LNCAP (cell line): Measurements from ENCODE around the gene INHBC.

Experiments
- TF ChIP-seq, protein P1 (sequence below): fragments of 450-650 bp; IDR thresholded peaks from 2 replicates; pipeline ENCODE4 v1.5.1; 2017; ENCODE audit warnings: mild to moderate bottlenecking

The INHBC gene

DNA sequence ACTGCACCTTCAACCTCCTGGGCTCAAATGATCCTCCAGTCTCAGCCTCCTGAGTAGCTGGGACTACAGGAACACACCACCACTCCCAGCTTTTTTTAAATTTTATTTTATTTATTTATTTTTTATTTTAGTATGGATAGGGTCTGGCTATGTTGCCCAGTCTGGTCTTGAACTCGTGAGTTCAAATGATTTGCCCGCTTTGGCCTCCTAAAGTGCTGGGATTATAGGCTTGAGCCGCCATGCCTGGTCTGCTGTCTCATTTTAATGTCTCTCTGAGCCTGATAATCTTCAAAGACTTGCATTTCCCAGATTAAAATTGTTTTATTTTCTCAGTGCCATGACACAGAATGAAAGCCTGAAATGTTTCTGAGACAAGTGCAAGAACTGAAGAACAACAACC, 1.2 kb upstream of the INHBC start:
- TF ChIP-seq, protein P1, sequence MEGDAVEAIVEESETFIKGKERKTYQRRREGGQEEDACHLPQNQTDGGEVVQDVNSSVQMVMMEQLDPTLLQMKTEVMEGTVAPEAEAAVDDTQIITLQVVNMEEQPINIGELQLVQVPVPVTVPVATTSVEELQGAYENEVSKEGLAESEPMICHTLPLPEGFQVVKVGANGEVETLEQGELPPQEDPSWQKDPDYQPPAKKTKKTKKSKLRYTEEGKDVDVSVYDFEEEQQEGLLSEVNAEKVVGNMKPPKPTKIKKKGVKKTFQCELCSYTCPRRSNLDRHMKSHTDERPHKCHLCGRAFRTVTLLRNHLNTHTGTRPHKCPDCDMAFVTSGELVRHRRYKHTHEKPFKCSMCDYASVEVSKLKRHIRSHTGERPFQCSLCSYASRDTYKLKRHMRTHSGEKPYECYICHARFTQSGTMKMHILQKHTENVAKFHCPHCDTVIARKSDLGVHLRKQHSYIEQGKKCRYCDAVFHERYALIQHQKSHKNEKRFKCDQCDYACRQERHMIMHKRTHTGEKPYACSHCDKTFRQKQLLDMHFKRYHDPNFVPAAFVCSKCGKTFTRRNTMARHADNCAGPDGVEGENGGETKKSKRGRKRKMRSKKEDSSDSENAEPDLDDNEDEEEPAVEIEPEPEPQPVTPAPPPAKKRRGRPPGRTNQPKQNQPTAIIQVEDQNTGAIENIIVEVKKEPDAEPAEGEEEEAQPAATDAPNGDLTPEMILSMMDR: no peak

DNA sequence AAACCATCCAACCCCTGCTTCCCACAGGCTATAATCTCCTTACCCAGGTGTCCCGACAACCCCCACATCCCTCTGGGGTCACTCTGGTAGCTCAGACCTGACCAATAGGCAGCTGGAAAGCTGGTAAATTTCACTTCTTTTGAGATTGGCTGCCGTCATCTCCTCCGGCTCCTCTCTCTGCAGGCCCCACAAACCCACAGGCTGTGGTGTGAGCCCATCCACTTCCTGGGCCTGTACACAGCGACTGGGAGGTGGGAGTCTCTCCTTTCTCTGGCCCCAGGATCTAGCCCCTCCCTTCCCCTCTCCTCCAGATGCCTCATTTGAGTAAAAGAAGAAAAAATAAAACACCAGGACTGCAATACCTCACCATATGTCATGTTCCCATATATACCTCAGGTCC, 709 bp downstream of the INHBC start:
- TF ChIP-seq, protein P1: no peak

DNA sequence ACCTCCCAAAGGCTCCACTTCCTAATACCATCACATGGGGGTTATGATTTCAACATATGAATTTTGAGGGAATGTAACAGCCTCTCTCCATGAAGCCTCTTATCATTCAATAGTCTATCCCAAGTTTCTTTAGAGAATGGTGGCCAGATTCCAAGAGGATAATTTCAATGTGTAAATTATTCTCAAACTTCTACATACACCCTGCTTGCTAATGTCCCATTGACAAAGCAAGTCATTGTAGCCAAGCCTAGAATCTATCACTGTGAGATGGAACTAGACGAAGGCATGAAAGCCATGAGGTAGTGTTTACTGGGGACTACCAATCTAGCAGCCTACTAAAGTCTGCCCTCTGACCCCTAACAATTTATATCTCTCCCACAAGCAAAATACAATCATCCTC, 3.8 kb downstream of the INHBC start:
- TF ChIP-seq, protein P1: no peak

DNA sequence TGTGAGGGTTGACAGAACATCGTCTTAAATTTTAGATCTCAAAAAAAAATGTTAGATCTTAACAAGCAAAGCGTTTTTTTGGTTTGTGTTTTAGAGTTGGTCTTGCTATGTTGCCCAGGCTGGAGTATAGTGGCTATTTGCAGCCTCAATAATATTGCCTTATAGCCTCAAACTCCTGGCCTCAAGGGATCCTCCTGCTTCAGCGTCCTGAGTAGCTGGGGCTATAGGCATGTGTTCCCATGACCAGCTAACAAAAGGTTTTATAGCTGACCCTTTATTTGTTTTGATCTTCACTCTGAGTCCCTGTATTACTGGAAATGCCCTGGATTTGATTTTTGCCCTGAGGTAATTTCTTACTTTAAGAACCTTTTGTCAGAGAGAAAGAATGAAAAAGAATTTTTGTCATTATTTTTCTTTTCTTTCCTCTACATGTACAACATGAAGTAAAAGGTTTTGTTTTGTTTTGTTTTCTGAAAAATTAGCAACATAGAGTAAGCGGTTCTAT, 5.2 kb downstream of the INHBC start:
- TF ChIP-seq, protein P1: no peak

DNA sequence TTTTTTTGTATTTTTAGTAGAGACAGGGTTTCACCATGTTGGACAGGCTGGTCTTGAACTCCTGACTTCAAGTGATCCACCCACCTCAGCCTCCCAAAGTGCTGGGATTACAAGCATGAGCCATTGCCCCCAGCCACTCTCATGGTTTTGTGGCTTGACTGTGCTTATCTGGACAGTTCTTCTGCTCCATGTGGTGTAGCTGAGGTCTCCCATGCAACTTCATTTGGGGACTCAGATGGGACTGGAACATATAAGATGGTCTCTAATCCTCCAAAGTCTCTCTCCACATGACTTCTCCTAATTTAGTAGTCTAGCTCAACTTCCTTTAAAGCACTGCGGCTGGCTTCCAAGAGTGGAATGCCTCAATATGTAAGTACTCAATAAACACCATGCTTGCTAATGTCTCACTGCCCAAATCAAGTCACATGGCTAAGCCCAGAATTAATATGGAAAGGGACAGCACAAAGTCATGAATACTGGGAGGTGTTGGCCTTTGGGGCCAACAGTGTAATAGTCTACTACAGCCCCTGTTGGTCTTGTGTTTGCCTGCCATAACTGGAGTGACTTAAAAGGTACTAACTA, 7.4 kb downstream of the INHBC start:
- TF ChIP-seq, protein P1: no peak

DNA sequence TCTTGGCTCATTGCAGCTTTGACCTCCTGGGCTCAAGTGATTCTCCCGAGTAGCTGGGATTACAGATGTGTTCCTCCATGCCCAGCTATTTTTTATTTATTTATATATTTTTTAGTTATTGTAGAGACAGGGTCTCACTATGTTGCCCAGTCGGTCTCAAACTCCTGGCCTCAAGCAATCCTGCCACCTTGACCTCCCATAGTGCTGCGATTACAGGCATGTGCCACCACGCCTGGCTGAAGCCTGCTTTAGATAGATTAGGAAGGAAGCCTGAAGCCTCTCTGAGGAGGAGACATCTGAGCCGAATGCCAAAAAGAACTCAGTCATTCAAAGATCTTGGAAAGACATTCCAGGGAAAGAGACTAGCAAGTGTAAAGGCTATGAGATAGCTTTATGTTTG, 10.2 kb downstream of the INHBC start:
- TF ChIP-seq, protein P1: no peak

DNA sequence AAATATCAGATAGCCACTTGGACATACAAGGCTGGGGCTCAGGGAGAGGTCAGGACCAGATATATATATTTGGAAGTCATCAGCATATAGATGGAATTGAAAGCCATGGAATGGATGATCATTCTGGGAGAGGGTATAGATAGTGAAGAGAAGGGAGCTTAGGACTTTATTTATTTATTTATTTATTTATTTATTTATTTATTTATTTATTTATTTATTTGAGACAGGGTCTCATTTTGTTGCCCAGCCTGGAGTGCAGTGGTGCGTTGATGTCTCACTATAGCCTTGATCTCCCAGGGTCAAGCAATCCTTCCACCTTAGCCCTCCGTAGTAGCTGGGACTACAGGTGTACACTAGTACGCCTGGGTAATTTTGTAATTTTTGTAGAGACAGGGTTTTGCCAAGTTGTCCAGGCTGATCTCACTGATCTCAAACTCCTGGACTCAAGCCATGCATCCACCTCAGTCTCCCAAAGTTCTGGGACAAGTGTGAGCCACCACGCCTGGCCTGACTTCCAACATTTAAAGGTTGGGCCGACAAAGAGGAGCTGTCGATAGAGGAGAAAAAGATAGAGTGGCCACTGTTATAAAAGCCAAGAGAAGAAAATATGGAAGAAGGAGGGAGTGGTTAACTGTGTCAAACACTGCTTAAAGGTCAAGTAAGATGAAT, 11.8 kb downstream of the INHBC start:
- TF ChIP-seq, protein P1: no peak
